SK-N-SH treated with all-trans-retinoic acid at 6 μM for 48 hours (cell line): ENCODE measurements around the gene DCC.

Source experiments
- ATAC-seq: fragments of 200-7000 bp; cut with Tn5 transposase; 3 replicates; pipeline ENCODE4 v1.9.1; 2020; ENCODE audit warnings: mild to moderate bottlenecking, moderate library complexity
- ARNTL ChIP-seq: fragments of 450-650 bp; formaldehyde crosslinking; IDR thresholded peaks from 2 replicates; pipeline ENCODE4 v1.5.0; 2020; ENCODE audit warnings: low read depth, mild to moderate bottlenecking, moderate library complexity, borderline replicate concordance
- BACH2 ChIP-seq: fragments of 250-450 bp; sonication (Bioruptor Pico); IDR thresholded peaks from 2 replicates; pipeline ENCODE4 v1.9.0; 2021; ENCODE audit warnings: mild to moderate bottlenecking, borderline replicate concordance
- CREB5 ChIP-seq: fragments of 250-450 bp; sonication (Bioruptor Pico); IDR thresholded peaks from 2 replicates; pipeline ENCODE4 v1.5.1; 2020; ENCODE audit warnings: low read depth, mild to moderate bottlenecking, moderate library complexity
- CSDC2 ChIP-seq: fragments of 250-450 bp; sonication (Bioruptor Pico); IDR thresholded peaks from 2 replicates; pipeline ENCODE4 v1.5.0; 2020; ENCODE audit warnings: mild to moderate bottlenecking, moderate library complexity
- CSRNP3 ChIP-seq: fragments of 250-450 bp; sonication (Bioruptor Pico); IDR thresholded peaks from 2 replicates; pipeline ENCODE4 v1.5.1; 2021; ENCODE audit warnings: mild to moderate bottlenecking, moderate library complexity
- ESRRG ChIP-seq: fragments of 250-450 bp; sonication (Bioruptor Pico); IDR thresholded peaks from 2 replicates; pipeline ENCODE4 v1.6.1; 2021; ENCODE audit warnings: mild to moderate bottlenecking
- GLIS3 ChIP-seq: fragments of 250-450 bp; sonication (Bioruptor Pico); IDR thresholded peaks from 2 replicates; pipeline ENCODE4 v1.5.0; 2020; ENCODE audit warnings: mild to moderate bottlenecking, moderate library complexity
- ISL1 ChIP-seq: fragments of 250-450 bp; sonication (Bioruptor Pico); IDR thresholded peaks from 2 replicates; pipeline ENCODE4 v2.1.2; 2022; ENCODE audit warnings: mild to moderate bottlenecking, moderate library complexity
- OSR1 ChIP-seq: fragments of 250-450 bp; sonication (Bioruptor Pico); IDR thresholded peaks from 2 replicates; pipeline ENCODE4 v1.8.0; 2022; ENCODE audit warnings: moderate library complexity, mild to moderate bottlenecking, inconsistent platforms
- POU6F1 ChIP-seq: fragments of 250-450 bp; sonication (Bioruptor Pico); IDR thresholded peaks from 2 replicates; pipeline ENCODE4 v1.8.0; 2021; ENCODE audit warnings: low read depth, mild to moderate bottlenecking, moderate library complexity, borderline replicate concordance
- PPARA ChIP-seq: fragments of 250-450 bp; sonication (Bioruptor Pico); IDR thresholded peaks from 2 replicates; pipeline ENCODE4 v1.5.0; 2020; ENCODE audit warnings: mild to moderate bottlenecking, borderline replicate concordance
- RARB ChIP-seq: fragments of 250-450 bp; sonication (Bioruptor Pico); IDR thresholded peaks from 2 replicates; pipeline ENCODE4 v1.8.0; 2021; ENCODE audit warnings: mild to moderate bottlenecking, moderate library complexity
- SNAI2 ChIP-seq: fragments of 250-450 bp; sonication (Bioruptor Pico); IDR thresholded peaks from 2 replicates; pipeline ENCODE4 v1.5.0; 2020; ENCODE audit warnings: mild to moderate bottlenecking, moderate library complexity
- TCF4 ChIP-seq: fragments of 250-450 bp; sonication (Bioruptor Pico); IDR thresholded peaks from 2 replicates; pipeline ENCODE4 v1.8.0; 2021; ENCODE audit warnings: mild to moderate bottlenecking, moderate library complexity, borderline replicate concordance
- TOX ChIP-seq: fragments of 250-450 bp; sonication (Bioruptor Pico); IDR thresholded peaks from 2 replicates; pipeline ENCODE4 v1.8.0; 2021; ENCODE audit warnings: mild to moderate bottlenecking, moderate library complexity, borderline replicate concordance
- TSHZ2 ChIP-seq: fragments of 250-450 bp; sonication (Bioruptor Pico); IDR thresholded peaks from 2 replicates; pipeline ENCODE4 v1.5.0; 2020; ENCODE audit warnings: mild to moderate bottlenecking, moderate library complexity
- ZC3H10 ChIP-seq: fragments of 250-450 bp; sonication (Bioruptor Pico); IDR thresholded peaks from 2 replicates; pipeline ENCODE4 v1.5.1; 2021; ENCODE audit warnings: mild to moderate bottlenecking, moderate library complexity
- ZFP3 ChIP-seq: fragments of 250-450 bp; sonication (Bioruptor Pico); IDR thresholded peaks from 2 replicates; pipeline ENCODE4 v1.5.0; 2020; ENCODE audit warnings: mild to moderate bottlenecking, moderate library complexity
- ZFP30 ChIP-seq: fragments of 450-650 bp; formaldehyde crosslinking; IDR thresholded peaks from 2 replicates; pipeline ENCODE4 v1.5.0; 2022; ENCODE audit warnings: mild to moderate bottlenecking, moderate library complexity
- ZNF565 ChIP-seq: fragments of 450-650 bp; formaldehyde crosslinking; conservative IDR thresholded peaks from 2 replicates; pipeline ENCODE4 v1.5.0; 2020; ENCODE audit warnings: low read depth, mild to moderate bottlenecking, moderate library complexity
- ZNF70 ChIP-seq: fragments of 450-650 bp; formaldehyde crosslinking; IDR thresholded peaks from 2 replicates; pipeline ENCODE4 v1.5.0; 2020; ENCODE audit warnings: mild to moderate bottlenecking, moderate library complexity
- ZNF8 ChIP-seq: fragments of 450-650 bp; formaldehyde crosslinking; IDR thresholded peaks from 2 replicates; pipeline ENCODE4 v1.5.0; 2020; ENCODE audit warnings: mild to moderate bottlenecking, moderate library complexity
- TF ChIP-seq, protein P1 (sequence below): fragments of 250-450 bp; sonication (Bioruptor Pico); IDR thresholded peaks from 2 replicates; pipeline ENCODE4 v1.8.0; 2020; ENCODE audit warnings: mild to moderate bottlenecking, moderate library complexity, borderline replicate concordance

Gene DCC

DNA sequence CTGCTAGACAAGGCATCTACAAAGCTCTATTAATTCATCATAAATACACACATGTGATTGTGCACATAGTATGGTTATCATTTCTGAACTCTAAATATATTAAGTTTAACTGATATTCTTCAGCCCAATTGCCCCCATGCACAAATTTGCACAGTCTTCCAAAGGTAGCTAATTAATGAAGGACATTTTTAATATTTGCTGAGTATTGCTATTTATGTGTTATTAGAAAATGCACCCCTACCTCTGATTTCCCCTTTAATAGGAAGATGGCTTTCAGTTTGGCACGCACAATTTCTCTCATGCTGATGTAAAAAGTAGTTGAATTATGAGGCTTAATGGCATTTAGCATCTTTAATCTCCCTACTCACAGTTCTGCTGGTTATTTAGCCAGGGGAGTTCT, 242.1 kb downstream of the DCC start:
- TF ChIP-seq BACH2 (no peak), ARNTL (no peak)
- no peak for ATAC-seq

GRCh38 chr18:52582516-52582915, 242.5 kb downstream of the DCC start:
- TF ChIP-seq OSR1 (CRISPR knock-in tag) (no peak), SNAI2 (CRISPR knock-in tag) (no peak), ZNF565 (no peak), ZNF70 (no peak), CREB5 (CRISPR knock-in tag) (no peak), CSRNP3 (CRISPR knock-in tag) (no peak), ARNTL (no peak), TCF4 (no peak), ISL1 (no peak)
- ATAC-seq, result no peak

- TF ChIP-seq TSHZ2 (CRISPR knock-in tag) (no peak), SNAI2 (CRISPR knock-in tag) (no peak), RARB (CRISPR knock-in tag) (no peak), PPARA (CRISPR knock-in tag) (no peak), ARNTL (no peak), TOX (CRISPR knock-in tag) (no peak), TCF4 (no peak), ISL1 (no peak)
- ATAC-seq, result no peak
These were observed 248.9 kb downstream of the DCC start for GRCh38 chr18:52588931-52589330.

- no peak for ATAC-seq
- TF ChIP-seq ZC3H10 (CRISPR knock-in tag), result no peak
These were observed 256.9 kb downstream of the DCC start for GRCh38 chr18:52596748-52597435.

- no peak for ATAC-seq
- TF ChIP-seq TCF4, result no peak
- no peak for TF ChIP-seq RARB (CRISPR knock-in tag)
- TF ChIP-seq ZNF70, result no peak
- TF ChIP-seq ZNF8 (CRISPR knock-in tag), result no peak
- no peak for TF ChIP-seq ZC3H10 (CRISPR knock-in tag)
- TF ChIP-seq, protein P1, sequence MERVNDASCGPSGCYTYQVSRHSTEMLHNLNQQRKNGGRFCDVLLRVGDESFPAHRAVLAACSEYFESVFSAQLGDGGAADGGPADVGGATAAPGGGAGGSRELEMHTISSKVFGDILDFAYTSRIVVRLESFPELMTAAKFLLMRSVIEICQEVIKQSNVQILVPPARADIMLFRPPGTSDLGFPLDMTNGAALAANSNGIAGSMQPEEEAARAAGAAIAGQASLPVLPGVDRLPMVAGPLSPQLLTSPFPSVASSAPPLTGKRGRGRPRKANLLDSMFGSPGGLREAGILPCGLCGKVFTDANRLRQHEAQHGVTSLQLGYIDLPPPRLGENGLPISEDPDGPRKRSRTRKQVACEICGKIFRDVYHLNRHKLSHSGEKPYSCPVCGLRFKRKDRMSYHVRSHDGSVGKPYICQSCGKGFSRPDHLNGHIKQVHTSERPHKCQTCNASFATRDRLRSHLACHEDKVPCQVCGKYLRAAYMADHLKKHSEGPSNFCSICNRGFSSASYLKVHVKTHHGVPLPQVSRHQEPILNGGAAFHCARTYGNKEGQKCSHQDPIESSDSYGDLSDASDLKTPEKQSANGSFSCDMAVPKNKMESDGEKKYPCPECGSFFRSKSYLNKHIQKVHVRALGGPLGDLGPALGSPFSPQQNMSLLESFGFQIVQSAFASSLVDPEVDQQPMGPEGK (CRISPR knock-in tag), result no peak
- TF ChIP-seq PPARA (CRISPR knock-in tag), result no peak
- no peak for TF ChIP-seq ZFP30 (CRISPR knock-in tag)
- no peak for TF ChIP-seq CSDC2 (CRISPR knock-in tag)
- no peak for TF ChIP-seq ZFP3 (CRISPR knock-in tag)
- TF ChIP-seq ARNTL, result no peak
- no peak for TF ChIP-seq TSHZ2 (CRISPR knock-in tag)
- no peak for TF ChIP-seq GLIS3 (CRISPR knock-in tag)
- TF ChIP-seq ESRRG (CRISPR knock-in tag), result no peak
- TF ChIP-seq POU6F1 (CRISPR knock-in tag), result no peak
- TF ChIP-seq OSR1 (CRISPR knock-in tag), result no peak
- TF ChIP-seq SNAI2 (CRISPR knock-in tag), result no peak
- no peak for TF ChIP-seq TOX (CRISPR knock-in tag)
These were observed 258.9 kb downstream of the DCC start for GRCh38 chr18:52598921-52599320.
